Kasumi-1 (cell line): ENCODE results near the gene POU6F2.
"Not testable (repeated sequence)": the region's sequence is repeated elsewhere in the genome, so short reads cannot be mapped to it uniquely, and the experiment has no call there.

Experiments used
- DNase-seq, 2 experiments: peaks; one replicate each; lab custom pipeline; 2025; lab: John Stamatoyannopoulos, UW

Gene POU6F2

GRCh38 chr7:39186671-39187070, 209.0 kb downstream of the POU6F2 start:
- no peak for DNase-seq

GRCh38 chr7:39187130-39187529, 209.4 kb downstream of the POU6F2 start:
- no peak for DNase-seq

DNA sequence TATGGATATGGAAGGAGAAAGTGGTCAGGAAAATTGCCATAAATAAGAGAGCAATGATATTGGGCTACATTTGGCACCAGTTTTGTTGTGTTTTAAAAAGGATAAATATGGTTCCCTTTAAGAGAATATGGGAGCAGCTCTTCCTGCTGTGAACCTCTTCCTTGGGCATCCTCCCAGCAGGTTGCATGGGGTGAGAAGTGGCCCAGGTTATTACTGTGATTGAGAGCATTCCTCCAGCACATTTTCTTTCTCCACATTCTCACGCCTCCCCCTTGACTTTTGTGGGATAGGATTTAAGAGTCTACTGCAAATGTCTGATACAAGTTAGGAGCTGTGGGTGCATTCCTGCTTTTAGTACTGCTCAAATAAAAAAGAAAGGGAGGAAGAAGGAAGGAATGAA, 214.8 kb downstream of the POU6F2 start:
- no peak for DNase-seq

DNA sequence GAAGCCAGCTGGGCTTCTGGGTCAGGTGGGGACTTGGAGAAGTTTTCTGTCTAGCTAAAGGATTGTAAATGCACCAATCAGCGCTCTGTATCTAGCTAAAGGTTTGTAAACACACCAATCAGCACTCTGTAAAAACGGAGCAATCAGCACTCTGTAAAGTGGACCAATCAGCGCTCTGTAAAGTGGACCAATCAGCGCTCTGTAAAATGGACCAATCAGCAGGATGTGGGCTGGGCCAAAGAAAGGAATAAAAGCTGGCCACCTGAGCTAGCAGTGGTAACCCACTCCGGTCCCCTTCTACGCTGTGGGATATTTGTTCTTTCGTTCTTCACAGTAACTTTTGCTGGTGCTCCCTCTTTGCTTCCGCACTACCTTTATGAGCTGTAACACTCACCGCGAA, 216.7 kb downstream of the POU6F2 start:
- not testable (repeated sequence) for DNase-seq

DNA sequence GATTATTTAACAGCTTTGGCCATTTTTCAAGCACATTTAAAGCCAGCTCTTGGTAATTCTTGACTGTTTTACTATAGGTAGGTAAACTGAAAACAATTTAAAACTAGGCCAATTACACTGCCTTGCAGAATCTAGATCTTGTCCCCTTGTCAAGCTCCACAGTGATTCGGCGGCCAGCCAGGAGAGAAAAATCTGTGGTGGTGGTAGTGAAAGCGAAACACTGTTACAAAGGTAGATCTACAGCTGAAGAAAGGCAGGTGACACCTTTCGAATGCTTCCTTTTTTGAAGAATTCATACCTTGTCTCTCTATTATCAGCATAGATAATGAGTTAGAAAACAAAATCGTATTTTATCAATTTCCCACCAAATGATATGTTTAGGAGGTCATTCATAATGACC, 218.3 kb downstream of the POU6F2 start:
- no peak for DNase-seq

- no peak for DNase-seq
Measured at GRCh38 chr7:39197831-39198230, 220.1 kb downstream of the POU6F2 start.

DNA sequence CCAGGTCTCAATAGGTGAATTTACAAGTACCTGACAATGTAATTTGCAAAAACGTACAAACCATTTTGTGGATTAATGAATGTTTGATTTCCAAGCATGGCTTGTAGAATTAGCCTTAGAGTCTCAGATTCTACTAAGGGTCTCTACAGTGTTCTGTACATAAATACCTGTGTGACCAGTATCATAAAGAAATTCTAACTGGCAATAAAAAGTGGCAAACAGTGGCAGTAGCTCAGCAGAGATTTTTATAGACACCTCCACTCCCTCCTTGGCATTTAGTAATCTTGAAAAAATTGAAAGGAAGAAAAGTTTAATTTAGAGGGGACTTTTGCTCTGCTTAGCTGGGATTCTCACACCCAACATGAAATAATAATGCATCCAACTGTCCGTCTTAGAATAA, 220.8 kb downstream of the POU6F2 start:
- no peak for DNase-seq

GRCh38 chr7:39199006-39199405, 221.3 kb downstream of the POU6F2 start:
- DNase-seq, result no peak

GRCh38 chr7:39199951-39200350, 222.2 kb downstream of the POU6F2 start:
- DNase-seq, result no peak

- no peak for DNase-seq
Measured at GRCh38 chr7:39202041-39202440, 224.3 kb downstream of the POU6F2 start.

DNA sequence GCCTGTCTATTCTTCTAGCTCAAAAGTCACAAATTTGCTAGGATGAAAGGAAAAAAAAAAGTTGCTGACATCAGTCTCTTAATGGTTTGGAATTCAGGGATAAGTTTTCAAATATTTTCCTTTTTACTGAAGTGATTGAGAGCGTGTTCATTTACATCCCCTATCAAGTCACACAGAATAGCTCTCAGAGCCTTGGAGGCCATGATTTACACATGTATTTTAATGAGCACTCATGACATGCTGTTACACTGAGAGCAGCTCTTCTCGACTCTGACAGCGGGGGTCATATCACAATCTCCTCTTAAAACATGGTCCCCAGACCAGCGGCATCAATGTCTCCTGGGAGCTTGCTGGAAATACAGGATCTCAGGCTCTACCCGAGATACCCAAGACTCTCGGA, 232.7 kb downstream of the POU6F2 start:
- DNase-seq, result no peak

GRCh38 chr7:39211581-39211980, 233.9 kb downstream of the POU6F2 start:
- no peak for DNase-seq

DNA sequence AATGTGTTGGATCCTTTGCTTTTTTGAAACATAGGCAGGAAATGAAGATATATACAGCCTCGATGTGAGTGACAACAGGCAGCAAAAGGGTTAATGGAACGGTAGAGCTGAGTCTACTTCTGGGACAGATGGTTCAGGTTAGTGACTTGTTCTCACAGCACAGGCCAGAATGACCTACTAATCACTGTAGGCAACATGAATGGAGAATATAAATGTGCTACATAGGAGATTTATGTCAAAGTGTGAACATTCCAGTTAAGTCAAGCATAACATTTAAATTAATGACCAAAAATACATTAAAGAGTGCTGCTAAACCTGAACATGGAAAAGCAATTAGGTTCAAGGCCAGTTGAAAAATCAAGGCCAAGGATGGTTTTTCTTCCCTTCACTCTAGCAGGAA, 235.2 kb downstream of the POU6F2 start:
- DNase-seq, result no peak

- no peak for DNase-seq
Measured at GRCh38 chr7:39217783-39218182, 240.1 kb downstream of the POU6F2 start.

- DNase-seq, result no peak
Measured at GRCh38 chr7:39219869-39220268, 242.2 kb downstream of the POU6F2 start.

DNA sequence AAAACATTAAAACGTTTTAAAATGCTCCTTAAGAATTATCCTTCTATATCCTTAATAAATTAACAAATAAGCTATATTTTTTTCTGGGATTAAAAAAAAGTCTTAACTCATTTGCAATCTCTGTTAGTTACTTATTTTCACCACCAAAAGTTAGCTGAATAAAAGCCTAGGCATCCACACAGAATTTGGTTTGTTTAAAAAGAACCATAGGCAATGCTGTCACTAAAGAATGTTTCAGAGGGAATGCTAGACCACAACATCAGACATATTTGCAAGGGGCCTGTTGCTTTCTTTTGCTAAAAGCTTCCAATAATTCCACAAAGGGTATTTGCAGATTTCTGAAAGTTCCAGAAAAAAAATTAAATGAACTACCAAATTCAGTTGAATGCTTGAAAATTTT, 244.2 kb downstream of the POU6F2 start:
- no peak for DNase-seq

GRCh38 chr7:39228946-39229345, 251.2 kb downstream of the POU6F2 start:
- DNase-seq, result no peak

GRCh38 chr7:39233851-39234529, 256.3 kb downstream of the POU6F2 start:
- DNase-seq, result no peak

GRCh38 chr7:39238234-39238869, 260.6 kb downstream of the POU6F2 start:
- no peak for DNase-seq

- no peak for DNase-seq
Measured at GRCh38 chr7:39240864-39241263, 263.2 kb downstream of the POU6F2 start.

DNA sequence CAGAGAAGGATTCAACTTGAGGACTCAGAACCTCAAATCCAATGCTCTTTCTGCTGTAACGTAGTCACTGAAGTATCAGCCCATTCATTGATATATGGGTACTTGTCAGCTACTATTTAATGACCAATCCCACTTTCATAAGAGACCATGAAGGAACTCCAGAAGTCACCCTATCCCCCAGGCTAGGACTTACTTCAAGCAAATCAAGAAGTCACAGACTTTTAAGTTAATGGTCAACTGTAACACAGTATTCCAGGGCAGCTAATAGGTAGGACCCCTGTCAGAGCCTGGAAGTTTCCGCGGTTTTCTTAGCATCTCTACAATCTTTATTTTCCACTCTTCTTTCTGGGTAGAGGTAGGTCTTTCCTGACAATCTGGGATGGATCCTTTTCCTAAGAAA, 269.9 kb downstream of the POU6F2 start:
- no peak for DNase-seq

GRCh38 chr7:39248041-39248691, 270.5 kb downstream of the POU6F2 start:
- DNase-seq, result no peak

DNA sequence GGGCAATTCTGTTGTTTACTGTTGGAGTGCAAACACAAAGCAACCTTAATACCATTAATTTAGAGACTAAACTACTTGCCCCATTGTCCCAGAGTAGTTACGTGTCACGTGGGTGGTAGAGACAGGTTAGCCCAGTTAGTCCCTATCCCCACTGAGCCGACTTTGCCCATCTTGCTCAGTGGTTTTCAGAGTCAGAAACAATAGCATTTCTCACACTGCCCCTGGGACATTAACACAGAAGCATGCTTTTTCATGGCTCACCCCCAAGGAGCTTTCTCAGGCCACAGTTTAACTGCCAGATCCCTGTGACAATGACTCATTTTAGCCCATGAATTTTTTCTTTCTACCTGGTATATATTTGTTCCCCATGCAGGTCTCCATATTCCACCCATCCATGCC, 271.0 kb downstream of the POU6F2 start:
- no peak for DNase-seq
